PFSK-1 (cell line): ENCODE data around the gene ACKR3.

Experiments
- FOXP2 ChIP-seq: optimal IDR thresholded peaks from 2 replicates; pipeline ENCODE3; 2011; ENCODE audit warnings: borderline replicate concordance, control low read depth, inconsistent platforms; ENCODE audit not compliant: insufficient read depth; ENCODE audit errors: extremely low read length, extremely low read depth
- POLR2AphosphoS5 ChIP-seq: IDR thresholded peaks from 2 replicates; pipeline ENCODE4 v1.6.1; 2012; ENCODE audit warnings: low read depth, mild to moderate bottlenecking, control low read depth, low read length, moderate library complexity
- TAF1 ChIP-seq: IDR thresholded peaks from 2 replicates; pipeline ENCODE4 v1.6.1; 2012; ENCODE audit warnings: low read length, control low read depth, borderline replicate concordance; ENCODE audit not compliant: insufficient read depth

DNA sequence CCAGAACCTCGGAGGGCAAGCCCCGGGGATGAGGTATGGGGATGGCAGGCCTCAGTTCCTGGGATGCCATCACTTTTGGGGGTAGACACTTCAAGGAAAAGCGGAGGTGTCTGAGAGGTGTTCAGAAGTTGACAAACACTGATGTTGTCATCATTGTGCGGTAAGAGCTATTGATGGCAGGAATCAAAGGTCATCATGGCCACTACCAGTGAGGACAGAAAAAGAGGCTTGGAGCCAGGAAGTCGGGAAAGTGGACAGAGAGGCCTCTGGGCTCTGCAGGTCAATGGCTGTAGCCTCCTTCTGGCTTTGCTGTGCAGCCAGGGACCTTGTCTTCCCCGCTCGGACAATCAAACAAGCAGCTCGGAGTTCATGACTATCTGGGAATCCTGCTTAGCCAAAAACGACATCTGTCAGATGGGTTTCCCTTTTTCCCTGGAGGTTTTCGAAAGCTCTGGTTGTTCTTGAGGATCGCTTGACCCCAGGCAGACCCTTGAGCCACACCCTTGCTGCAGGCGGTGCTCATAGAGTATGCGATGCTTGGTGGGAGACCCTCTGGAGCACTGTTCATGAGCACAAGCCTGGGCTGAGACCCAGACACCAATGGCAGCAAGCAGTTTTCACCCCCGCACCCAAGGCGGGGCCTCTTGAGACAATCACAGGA lies 19.4 kb downstream of the ACKR3 start:
- no peak for TF ChIP-seq POLR2AphosphoS5
- TF ChIP-seq TAF1 = no peak
- TF ChIP-seq FOXP2 = no peak
